Measurements from ENCODE around the gene QRFP. TPM values are rescaled to one million over a fixed set of nuclear protein-coding genes. Genes with fewer than 3 reads are reported as not detected.

The QRFP gene
- total and polyA plus RNA-seq, 2 of the 8 experiments (the other 6 are each of a cell fraction or from before 2014, with no cell fraction given) = not detected

DNA sequence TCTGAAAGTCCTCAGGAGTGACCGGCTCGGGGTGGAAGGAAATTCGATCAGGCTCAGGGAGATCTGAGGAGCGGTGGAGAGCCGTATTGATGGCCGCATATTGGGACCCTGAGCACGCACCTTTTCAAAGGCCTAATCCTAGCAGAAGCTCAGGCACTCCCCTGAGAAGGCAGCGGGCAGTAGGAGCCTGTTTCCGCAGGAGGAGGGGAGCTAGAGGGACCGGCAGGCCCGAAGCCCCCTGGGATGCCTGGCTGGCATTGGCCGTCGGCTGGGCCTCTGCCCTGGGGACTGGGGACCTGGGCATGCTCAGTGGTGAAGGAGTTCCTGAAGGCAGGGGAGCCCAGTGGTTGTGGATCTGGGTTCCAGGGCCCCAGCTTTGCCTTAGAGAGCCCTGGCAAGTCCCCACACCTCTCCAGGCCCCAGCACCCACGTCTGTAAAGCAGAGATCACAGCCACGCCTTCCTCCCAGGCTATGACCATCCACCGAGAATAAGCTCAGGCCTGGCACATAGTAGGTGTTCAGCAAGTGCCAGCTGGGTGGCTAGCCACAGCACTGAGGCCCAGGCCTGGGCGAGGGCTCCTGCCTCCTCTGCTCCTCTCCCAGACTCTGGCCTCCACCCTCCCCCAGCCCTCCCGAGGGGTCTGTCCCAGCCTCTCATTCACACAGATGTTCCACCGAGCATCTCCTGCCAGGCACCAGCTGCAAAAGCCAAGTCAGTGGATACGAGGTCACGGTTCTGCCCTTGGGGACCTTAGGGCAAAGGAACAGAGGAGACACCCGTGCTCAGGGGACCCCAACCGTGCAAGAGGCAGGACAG, 17.2 kb upstream of the QRFP start (continued):
- TF ChIP-seq, protein P1, sequence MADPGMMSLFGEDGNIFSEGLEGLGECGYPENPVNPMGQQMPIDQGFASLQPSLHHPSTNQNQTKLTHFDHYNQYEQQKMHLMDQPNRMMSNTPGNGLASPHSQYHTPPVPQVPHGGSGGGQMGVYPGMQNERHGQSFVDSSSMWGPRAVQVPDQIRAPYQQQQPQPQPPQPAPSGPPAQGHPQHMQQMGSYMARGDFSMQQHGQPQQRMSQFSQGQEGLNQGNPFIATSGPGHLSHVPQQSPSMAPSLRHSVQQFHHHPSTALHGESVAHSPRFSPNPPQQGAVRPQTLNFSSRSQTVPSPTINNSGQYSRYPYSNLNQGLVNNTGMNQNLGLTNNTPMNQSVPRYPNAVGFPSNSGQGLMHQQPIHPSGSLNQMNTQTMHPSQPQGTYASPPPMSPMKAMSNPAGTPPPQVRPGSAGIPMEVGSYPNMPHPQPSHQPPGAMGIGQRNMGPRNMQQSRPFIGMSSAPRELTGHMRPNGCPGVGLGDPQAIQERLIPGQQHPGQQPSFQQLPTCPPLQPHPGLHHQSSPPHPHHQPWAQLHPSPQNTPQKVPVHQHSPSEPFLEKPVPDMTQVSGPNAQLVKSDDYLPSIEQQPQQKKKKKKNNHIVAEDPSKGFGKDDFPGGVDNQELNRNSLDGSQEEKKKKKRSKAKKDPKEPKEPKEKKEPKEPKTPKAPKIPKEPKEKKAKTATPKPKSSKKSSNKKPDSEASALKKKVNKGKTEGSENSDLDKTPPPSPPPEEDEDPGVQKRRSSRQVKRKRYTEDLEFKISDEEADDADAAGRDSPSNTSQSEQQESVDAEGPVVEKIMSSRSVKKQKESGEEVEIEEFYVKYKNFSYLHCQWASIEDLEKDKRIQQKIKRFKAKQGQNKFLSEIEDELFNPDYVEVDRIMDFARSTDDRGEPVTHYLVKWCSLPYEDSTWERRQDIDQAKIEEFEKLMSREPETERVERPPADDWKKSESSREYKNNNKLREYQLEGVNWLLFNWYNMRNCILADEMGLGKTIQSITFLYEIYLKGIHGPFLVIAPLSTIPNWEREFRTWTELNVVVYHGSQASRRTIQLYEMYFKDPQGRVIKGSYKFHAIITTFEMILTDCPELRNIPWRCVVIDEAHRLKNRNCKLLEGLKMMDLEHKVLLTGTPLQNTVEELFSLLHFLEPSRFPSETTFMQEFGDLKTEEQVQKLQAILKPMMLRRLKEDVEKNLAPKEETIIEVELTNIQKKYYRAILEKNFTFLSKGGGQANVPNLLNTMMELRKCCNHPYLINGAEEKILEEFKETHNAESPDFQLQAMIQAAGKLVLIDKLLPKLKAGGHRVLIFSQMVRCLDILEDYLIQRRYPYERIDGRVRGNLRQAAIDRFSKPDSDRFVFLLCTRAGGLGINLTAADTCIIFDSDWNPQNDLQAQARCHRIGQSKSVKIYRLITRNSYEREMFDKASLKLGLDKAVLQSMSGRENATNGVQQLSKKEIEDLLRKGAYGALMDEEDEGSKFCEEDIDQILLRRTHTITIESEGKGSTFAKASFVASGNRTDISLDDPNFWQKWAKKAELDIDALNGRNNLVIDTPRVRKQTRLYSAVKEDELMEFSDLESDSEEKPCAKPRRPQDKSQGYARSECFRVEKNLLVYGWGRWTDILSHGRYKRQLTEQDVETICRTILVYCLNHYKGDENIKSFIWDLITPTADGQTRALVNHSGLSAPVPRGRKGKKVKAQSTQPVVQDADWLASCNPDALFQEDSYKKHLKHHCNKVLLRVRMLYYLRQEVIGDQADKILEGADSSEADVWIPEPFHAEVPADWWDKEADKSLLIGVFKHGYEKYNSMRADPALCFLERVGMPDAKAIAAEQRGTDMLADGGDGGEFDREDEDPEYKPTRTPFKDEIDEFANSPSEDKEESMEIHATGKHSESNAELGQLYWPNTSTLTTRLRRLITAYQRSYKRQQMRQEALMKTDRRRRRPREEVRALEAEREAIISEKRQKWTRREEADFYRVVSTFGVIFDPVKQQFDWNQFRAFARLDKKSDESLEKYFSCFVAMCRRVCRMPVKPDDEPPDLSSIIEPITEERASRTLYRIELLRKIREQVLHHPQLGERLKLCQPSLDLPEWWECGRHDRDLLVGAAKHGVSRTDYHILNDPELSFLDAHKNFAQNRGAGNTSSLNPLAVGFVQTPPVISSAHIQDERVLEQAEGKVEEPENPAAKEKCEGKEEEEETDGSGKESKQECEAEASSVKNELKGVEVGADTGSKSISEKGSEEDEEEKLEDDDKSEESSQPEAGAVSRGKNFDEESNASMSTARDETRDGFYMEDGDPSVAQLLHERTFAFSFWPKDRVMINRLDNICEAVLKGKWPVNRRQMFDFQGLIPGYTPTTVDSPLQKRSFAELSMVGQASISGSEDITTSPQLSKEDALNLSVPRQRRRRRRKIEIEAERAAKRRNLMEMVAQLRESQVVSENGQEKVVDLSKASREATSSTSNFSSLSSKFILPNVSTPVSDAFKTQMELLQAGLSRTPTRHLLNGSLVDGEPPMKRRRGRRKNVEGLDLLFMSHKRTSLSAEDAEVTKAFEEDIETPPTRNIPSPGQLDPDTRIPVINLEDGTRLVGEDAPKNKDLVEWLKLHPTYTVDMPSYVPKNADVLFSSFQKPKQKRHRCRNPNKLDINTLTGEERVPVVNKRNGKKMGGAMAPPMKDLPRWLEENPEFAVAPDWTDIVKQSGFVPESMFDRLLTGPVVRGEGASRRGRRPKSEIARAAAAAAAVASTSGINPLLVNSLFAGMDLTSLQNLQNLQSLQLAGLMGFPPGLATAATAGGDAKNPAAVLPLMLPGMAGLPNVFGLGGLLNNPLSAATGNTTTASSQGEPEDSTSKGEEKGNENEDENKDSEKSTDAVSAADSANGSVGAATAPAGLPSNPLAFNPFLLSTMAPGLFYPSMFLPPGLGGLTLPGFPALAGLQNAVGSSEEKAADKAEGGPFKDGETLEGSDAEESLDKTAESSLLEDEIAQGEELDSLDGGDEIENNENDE (IDR thresholded peaks at IDR 0.05; ENCODE audit: insufficient replicate concordance, low read length) = no peak
- no peak for TF ChIP-seq RFX5 (IDR thresholded peaks at IDR 0.05; ENCODE audit: borderline replicate concordance, low read depth, low read length)
- no peak for TF ChIP-seq ZNF274 (IDR thresholded peaks at IDR 0.05; ENCODE audit: borderline replicate concordance, extremely low read depth, low read length)
- no peak for TF ChIP-seq RNF2 (IDR thresholded peaks at IDR 0.05; ENCODE audit: borderline replicate concordance, low read depth, low read length, missing control alignments, poor library complexity, severe bottlenecking)
- no peak for TF ChIP-seq KDM4A (IDR thresholded peaks at IDR 0.05; ENCODE audit: low read depth, low read length, severe bottlenecking)
- TF ChIP-seq NRF1 (IDR thresholded peaks at IDR 0.05; ENCODE audit: low read depth, low read length) = no peak
- no peak for TF ChIP-seq CREB1 (IDR thresholded peaks at IDR 0.05)
- TF ChIP-seq CHD1 (IDR thresholded peaks at IDR 0.05; ENCODE audit: low read depth, low read length) = no peak
- TF ChIP-seq TEAD4 (IDR thresholded peaks at IDR 0.05; ENCODE audit: low read depth, low read length) = no peak
- no peak for TF ChIP-seq CTBP2 (IDR thresholded peaks at IDR 0.05; ENCODE audit: borderline replicate concordance, insufficient read depth, insufficient read length, low read length)

Measured in H1 (cell line).